T-cell (primary cell): ENCODE results near the gene FAM241A. TPM values are rescaled to one million over a fixed set of nuclear protein-coding genes. Genes with fewer than 3 reads are reported as not detected.

Source experiments
- ATAC-seq, 4 experiments: fragments of 200-7000 bp in 3 of 4; fragments of 150-1000 bp in 1 of 4; cut with Tn5 transposase; replicated peaks in 1 of 4; 1 replicate in 3 of 4; 2 replicates in 1 of 4; pipeline ENCODE4 v1.10.0; 2021; ENCODE audit warnings: moderate library complexity in 3 of 4, mild to moderate bottlenecking in 2 of 4, moderate number of reproducible peaks in 1 of 4
- CTCF ChIA-PET, 2 donors: fragments of 300-600 bp; sonication (Branson Sonifier 250); formaldehyde crosslinking; loops; one replicate each; lab custom pipeline; 2022; ENCODE audit warnings: antibody characterized with exemption in 2 of 2; lab: Charles Lee
- POLR2A ChIA-PET, 2 donors: fragments of 300-600 bp; sonication (Branson Sonifier 250); formaldehyde crosslinking; loops; one replicate each; lab custom pipeline; 2022; ENCODE audit warnings: antibody characterized with exemption in 2 of 2; lab: Charles Lee
- DNase-seq, 35 experiments: peaks; one replicate each; pipeline versions ENCODE4 v3.0.0 to v3.0.0-alpha.2; 2013 to 2023
- H3K27ac ChIP-seq: one replicate; pipeline ENCODE4 v1.5.1; 2013; ENCODE audit warnings: low read length
- H3K27me3 ChIP-seq, 2 experiments: replicated peaks in 1 of 2; 1 replicate in 1 of 2; 2 replicates in 1 of 2; pipeline versions ENCODE4 v1.6.1 to v1.7.0; 2013; ENCODE audit warnings: low read length in 1 of 2, mixed read lengths in 1 of 2; ENCODE audit not compliant: control insufficient read depth in 2 of 2, insufficient read depth in 2 of 2; ENCODE audit errors: extremely low read depth in 1 of 2
- H3K36me3 ChIP-seq, 2 donors: 1 replicate in 1 of 2; 2 replicates in 1 of 2; pipeline versions ENCODE4 v1.6.1 to v1.7.0; 2013; ENCODE audit warnings: low read length in 1 of 2; ENCODE audit not compliant: control insufficient read depth in 2 of 2, insufficient read depth in 1 of 2; ENCODE audit errors: extremely low read depth in 1 of 2
- H3K4me1 ChIP-seq, 2 experiments: 1 replicate in 1 of 2; 2 replicates in 1 of 2; pipeline versions ENCODE4 v1.6.1 to v1.7.0; 2013; ENCODE audit warnings: low read length in 2 of 2, mixed read lengths in 1 of 2; ENCODE audit not compliant: insufficient read depth in 2 of 2, control insufficient read depth in 1 of 2; ENCODE audit errors: extremely low read depth in 1 of 2
- H3K4me3 ChIP-seq, 2 donors: 1 replicate in 1 of 2; 2 replicates in 1 of 2; pipeline versions ENCODE4 v1.5.1 to v1.7.0; 2013; ENCODE audit warnings: mild to moderate bottlenecking in 2 of 2, low read length in 1 of 2, moderate library complexity in 1 of 2; ENCODE audit not compliant: control insufficient read depth in 1 of 2; ENCODE audit errors: extremely low read depth in 1 of 2
- H3K9me3 ChIP-seq: 2 replicates; pipeline ENCODE4 v1.7.0; 2013
- H3K27ac Mint-ChIP-seq, 2 donors: one replicate each; pipeline ENCODE4 v1.8.0; 2020 to 2021; ENCODE audit warnings: mild to moderate bottlenecking in 2 of 2, mixed read lengths in 2 of 2
- H3K27me3 Mint-ChIP-seq, 2 donors: one replicate each; pipeline ENCODE4 v1.8.0; 2021 to 2022; ENCODE audit warnings: mixed read lengths in 2 of 2
- H3K36me3 Mint-ChIP-seq: one replicate; pipeline ENCODE4 v1.8.0; 2021; ENCODE audit warnings: mixed read lengths
- H3K4me1 Mint-ChIP-seq, 3 donors: one replicate each; pipeline ENCODE4 v1.8.0; 2020 to 2022; ENCODE audit warnings: mixed read lengths in 3 of 3, mild to moderate bottlenecking in 1 of 3
- H3K4me3 Mint-ChIP-seq, 3 donors: one replicate each; pipeline ENCODE4 v1.8.0; 2020 to 2022; ENCODE audit warnings: mild to moderate bottlenecking in 3 of 3, mixed read lengths in 3 of 3, moderate library complexity in 3 of 3
- H3K9me3 Mint-ChIP-seq, 3 donors: one replicate each; pipeline ENCODE4 v1.8.0; 2020 to 2022; ENCODE audit warnings: mixed read lengths in 3 of 3
- WGBS: methylation state at CpG from one replicate; pipeline ENCODE4 v1.1.5; 2013; ENCODE audit warnings: missing lambda C conversion rate; ENCODE audit not compliant: insufficient coverage; 5-methylcytosine and 5-hydroxymethylcytosine counted together
- total RNA-seq, 35 experiments: library from RNA in 6 of 35; stranded (reverse) in 6 of 35; fragments of 120-200 nt in 1 of 35; gene quantifications; one replicate each; pipeline versions ENCODE4 v1.2.1 to v1.2.4 and lab custom pipeline; 2013 to 2026

FAM241A gene
- total RNA-seq, 5 donors from 2014 or later (not counting 1 experiment from before 2014, with no cell fraction given) = 1.4 to 3.4 (median 2.0) TPM

DNA sequence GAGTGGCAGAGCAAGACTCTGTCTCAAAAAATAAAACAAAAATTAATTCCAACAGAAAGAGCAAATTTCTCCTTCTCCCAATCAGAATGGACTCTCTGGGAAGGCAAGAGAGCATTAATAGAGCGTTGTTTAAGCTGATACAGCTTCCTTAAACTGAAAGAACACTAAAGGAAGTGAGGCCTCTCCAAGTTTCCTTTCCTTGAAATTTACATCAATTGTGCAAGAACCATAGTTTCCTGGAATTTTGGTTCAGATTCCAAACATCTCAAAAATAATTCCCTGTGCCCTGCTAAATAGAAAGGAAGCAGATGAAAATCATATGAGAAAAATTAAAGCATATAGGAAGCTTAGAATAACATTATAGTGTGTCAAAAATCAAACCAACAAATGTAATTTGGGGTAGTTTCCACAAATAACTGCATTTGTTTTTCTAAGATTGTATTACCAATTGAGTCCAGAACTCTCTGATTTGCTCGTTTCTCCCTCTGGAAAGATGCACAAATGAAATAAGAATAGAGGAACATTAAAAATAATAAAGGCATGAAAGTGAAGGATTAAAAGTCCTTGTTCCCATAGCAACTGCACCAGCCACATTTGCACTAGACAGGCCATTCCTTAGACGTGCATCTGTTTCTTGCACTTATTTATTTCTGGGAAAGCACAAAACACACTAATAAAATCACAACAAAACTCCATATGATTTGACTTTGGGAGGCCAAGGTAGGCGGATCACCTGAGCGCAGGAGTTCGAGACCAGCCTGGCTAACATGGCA is 3.7 kb upstream of the FAM241A start:
- H3K27ac ChIP-seq = no peak overlapping the region
- H3K4me3 ChIP-seq = no peak overlapping the region
- H3K27me3 Mint-ChIP-seq = peaks cover 0 to 1% of the 10 kb centered on the region in 2 donors
- H3K9me3 Mint-ChIP-seq = no peaks in the 10 kb centered on the region
- H3K4me3 Mint-ChIP-seq = no peak overlapping the region
- CTCF ChIA-PET = interaction anchor here in 1 of 2 donors (0.6 to 0.7 kb wide), 2 partner anchors 46 to 489 kb away, joined by 3 to 4 read pairs; no protein-coding TSS in a partner anchor
- no peaks in the 10 kb centered on the region for H3K36me3 Mint-ChIP-seq
- 75% methylated on average over 1 of the region's 6 CpGs for WGBS
- no peak for ATAC-seq
- POLR2A ChIA-PET = no interaction called here
- no peaks in the 10 kb centered on the region for H3K9me3 ChIP-seq
- H3K4me1 ChIP-seq = peaks cover 2 to 5% of the 10 kb centered on the region in 2 experiments
- no peak overlapping the region for H3K27ac Mint-ChIP-seq
- no peaks in the 10 kb centered on the region for H3K27me3 ChIP-seq
- H3K36me3 ChIP-seq = no peaks in the 10 kb centered on the region
- DNase-seq = no peak
- peaks cover 7 to 22% (median 7%) of the 10 kb centered on the region in 3 donors for H3K4me1 Mint-ChIP-seq

DNA sequence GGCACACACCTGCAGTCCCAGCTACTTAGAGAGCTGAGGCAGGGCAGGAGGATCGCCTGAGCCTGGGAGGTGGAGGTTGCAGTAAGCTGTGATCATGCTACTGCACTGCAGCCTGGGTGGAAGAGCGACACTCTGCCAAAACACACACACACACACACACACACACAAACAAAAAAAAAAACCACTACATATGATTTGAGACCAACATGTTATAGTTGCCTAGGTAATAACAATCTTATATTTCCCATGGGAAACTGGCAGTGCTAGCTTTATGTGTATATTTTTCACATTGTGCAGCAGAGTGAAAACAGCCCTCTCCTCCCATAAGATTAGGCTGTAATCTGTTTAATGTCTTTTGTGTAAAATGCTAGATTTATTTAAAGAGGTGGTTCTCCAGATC is 3.1 kb upstream of the FAM241A start:
- WGBS = no CpG with 5 or more reads among the region's 2 CpGs
- Histone ChIP-seq H3K27ac (no peak overlapping the region), H3K36me3 (no peaks in the 10 kb centered on the region), H3K4me3 (no peak overlapping the region), H3K27me3 (no peaks in the 10 kb centered on the region), H3K4me1 (peaks cover 5% of the 10 kb centered on the region in 2 experiments), H3K9me3 (no peaks in the 10 kb centered on the region)
- peaks cover 13 to 28% (median 14%) of the 10 kb centered on the region in 3 donors for H3K4me1 Mint-ChIP-seq
- H3K4me3 Mint-ChIP-seq = no peak overlapping the region
- ATAC-seq (no peak), DNase-seq (no peak)
- H3K27ac Mint-ChIP-seq = no peak overlapping the region
- ChIA-PET POLR2A (no interaction called here), CTCF (interaction anchor here in 1 of 2 donors (0.6 to 0.7 kb wide), 3 partner anchors 45 to 489 kb away, joined by 3 to 4 read pairs (median 3); no protein-coding TSS in a partner anchor)
- H3K36me3 Mint-ChIP-seq = no peaks in the 10 kb centered on the region
- H3K9me3 Mint-ChIP-seq = no peaks in the 10 kb centered on the region
- no peaks in the 10 kb centered on the region for H3K27me3 Mint-ChIP-seq

DNA sequence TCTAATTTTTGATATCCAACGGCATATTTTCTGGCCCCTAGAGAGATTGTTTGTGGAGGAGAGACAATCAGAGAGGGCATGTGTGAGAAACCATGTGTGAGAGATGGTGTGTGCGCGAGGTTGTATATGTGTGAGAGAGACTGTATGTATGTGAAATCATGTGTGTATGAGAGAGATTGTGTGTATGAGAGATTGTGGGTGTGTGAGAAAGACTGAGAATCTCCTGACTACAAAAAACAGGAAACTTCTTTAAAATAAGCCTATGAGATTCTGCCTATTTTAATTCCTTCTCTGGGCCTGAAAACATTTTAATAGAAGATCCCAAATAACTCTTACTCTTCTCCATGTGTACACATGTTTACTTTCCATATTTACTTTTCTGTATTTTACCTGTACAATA is 1.5 kb upstream of the FAM241A start:
- peaks cover 28 to 44% (median 28%) of the 10 kb centered on the region in 3 donors for H3K4me1 Mint-ChIP-seq
- Histone ChIP-seq H3K4me1 (peaks cover 5 to 8% of the 10 kb centered on the region in 2 experiments), H3K27ac (no peak overlapping the region), H3K27me3 (no peaks in the 10 kb centered on the region), H3K9me3 (no peaks in the 10 kb centered on the region), H3K4me3 (no peak overlapping the region), H3K36me3 (no peaks in the 10 kb centered on the region)
- 100% methylated on average over 1 of the region's 3 CpGs for WGBS
- no peaks in the 10 kb centered on the region for H3K36me3 Mint-ChIP-seq
- no peaks in the 10 kb centered on the region for H3K9me3 Mint-ChIP-seq
- CTCF ChIA-PET = no interaction called here
- no peak overlapping the region for H3K4me3 Mint-ChIP-seq
- POLR2A ChIA-PET = no interaction called here
- H3K27ac Mint-ChIP-seq = no peak overlapping the region
- DNase-seq (no peak), ATAC-seq (no peak)
- no peaks in the 10 kb centered on the region for H3K27me3 Mint-ChIP-seq

DNA sequence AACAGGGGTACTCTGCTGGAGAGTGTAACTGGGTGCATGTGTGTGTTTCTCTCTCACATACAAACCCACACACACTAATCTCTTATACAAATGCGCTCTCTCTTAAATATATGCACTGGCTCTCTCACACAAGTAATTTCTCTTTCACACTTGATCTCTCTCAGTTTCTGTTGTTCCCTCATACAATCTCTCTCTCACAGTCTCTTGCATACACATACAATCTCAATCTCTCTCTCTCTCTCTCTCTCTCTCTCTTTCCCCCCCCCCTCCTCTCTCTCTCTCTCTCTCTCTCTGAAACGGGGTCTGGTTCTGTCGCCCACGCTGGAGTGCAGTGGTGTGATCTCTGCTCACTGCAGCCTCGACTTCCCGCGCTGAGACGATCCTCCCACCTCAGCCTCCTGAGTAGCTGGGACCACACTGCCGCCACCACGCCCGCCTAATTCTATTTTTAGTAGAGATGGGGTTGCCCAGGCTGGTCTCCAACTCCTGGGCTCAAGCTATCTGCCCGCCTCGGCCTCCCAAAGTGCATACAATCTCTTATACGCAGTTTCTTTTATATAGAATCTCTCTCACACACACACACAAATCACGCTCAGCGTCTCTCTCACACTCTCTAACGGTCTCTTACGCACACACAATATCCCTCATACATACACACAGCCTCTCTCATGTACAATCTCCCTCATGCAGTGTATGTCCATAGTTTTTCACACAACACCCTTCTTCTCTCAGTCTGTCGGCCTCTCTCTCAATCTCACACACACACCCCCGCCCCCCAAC is 518 bp upstream of the FAM241A start:
- Histone ChIP-seq H3K27me3 (no peaks in the 10 kb centered on the region), H3K4me1 (peaks cover 5 to 8% of the 10 kb centered on the region in 2 experiments), H3K9me3 (no peaks in the 10 kb centered on the region), H3K36me3 (no peaks in the 10 kb centered on the region), H3K27ac (peak overlapping the region; percentile 55), H3K4me3 (no peak overlapping the region)
- peak overlapping the region; percentile 62 to 82 (median 69) for H3K4me3 Mint-ChIP-seq
- no peaks in the 10 kb centered on the region for H3K36me3 Mint-ChIP-seq
- POLR2A ChIA-PET = no interaction called here
- peak overlapping the region; percentile 27 to 60 for H3K27ac Mint-ChIP-seq
- no peaks in the 10 kb centered on the region for H3K27me3 Mint-ChIP-seq
- 81% methylated on average over 11 of the region's 20 CpGs for WGBS
- DNase-seq = peak in 1 of 35 experiments; percentile 9
- peaks cover 28 to 45% (median 28%) of the 10 kb centered on the region in 3 donors for H3K4me1 Mint-ChIP-seq
- H3K9me3 Mint-ChIP-seq = no peaks in the 10 kb centered on the region
- CTCF ChIA-PET = no interaction called here
- no peak for ATAC-seq

DNA sequence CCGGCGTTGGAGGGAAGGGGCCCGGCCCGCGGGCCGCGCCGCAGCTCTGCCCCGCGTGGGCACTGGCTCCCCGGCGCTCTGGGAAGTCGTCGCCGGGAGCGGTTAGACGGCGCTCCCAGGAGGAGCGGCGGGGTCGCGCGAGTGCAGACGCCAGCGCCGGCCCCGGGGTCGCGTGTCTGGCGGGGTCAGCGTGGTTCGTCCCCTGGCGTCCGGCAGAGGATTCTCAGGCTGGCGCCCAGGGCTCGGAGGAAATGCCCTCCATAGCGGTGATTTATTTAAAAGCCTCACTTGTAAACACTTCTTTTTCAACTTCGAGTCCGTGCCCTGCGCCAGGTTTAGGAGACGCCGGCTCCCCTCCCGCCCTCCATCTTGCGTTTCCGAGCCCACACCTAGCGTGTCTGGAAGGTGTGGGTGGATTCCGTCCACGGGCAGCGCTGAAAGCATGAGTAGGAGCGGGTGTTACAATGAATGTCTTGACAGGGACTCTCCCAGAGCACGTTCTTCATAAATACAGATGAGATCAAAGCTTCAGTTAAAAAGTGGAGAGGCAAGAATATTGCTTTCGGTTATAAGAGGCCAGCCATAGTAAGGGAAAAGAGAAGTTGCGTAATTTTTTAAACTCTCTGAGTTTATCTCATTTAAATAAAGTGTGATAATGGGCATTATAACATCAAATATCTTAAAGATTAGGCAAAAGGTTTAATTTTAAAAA is 692 bp downstream of the FAM241A start:
- H3K4me1 ChIP-seq = peaks cover 5 to 8% of the 10 kb centered on the region in 2 experiments
- Mint-ChIP-seq H3K27ac (peak overlapping the region; percentile 68 to 95), H3K9me3 (no peaks in the 10 kb centered on the region), H3K4me3 (peak overlapping the region; percentile 82 to 89 (median 86)), H3K27me3 (no peaks in the 10 kb centered on the region), H3K4me1 (peaks cover 29 to 45% (median 31%) of the 10 kb centered on the region in 3 donors), H3K36me3 (no peaks in the 10 kb centered on the region)
- H3K27ac ChIP-seq = peak overlapping the region; percentile 80
- ATAC-seq (peak; percentile 55 to 72 (median 58)), DNase-seq (peak; percentile 32 to 85 (median 56))
- no peaks in the 10 kb centered on the region for H3K27me3 ChIP-seq
- no peaks in the 10 kb centered on the region for H3K36me3 ChIP-seq
- H3K9me3 ChIP-seq = no peaks in the 10 kb centered on the region
- under 1% methylated on average over 47 of the region's 53 CpGs for WGBS
- ChIA-PET POLR2A (interaction anchor here in 1 of 2 donors (2.4 kb wide), 1 partner anchor 13 kb away, joined by 8 read pairs; no protein-coding TSS in a partner anchor), CTCF (interaction anchor here (0.5 to 1.1 kb wide), 3 partner anchors 9 to 620 kb away, joined by 4 to 11 read pairs (median 5); no protein-coding TSS in a partner anchor)
- peak overlapping the region; percentile 90 to 91 for H3K4me3 ChIP-seq
